ENCODE measurements around the gene SELPLG.

DNA sequence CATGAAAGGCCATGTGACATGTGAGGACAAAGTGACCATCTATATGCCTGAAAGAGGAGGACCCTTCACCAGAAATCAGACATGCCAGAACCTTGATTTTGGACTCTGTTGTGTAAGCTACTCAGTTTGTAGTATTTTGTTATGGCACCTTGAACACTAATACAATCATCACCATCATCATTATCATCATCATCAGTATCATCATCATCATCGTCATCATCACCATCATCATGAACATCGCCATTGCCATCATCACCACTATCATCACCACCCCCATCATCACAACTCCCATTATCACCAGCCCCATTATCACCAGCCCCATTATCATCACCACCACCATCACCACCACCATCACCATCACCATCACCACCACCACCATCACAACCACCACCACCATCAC is 55.4 kb downstream of the SELPLG start:
- TF ChIP-seq POLR2AphosphoS5 (IDR thresholded peaks at IDR 0.05) (no peak), CTCF (IDR thresholded peaks at IDR 0.05) (no peak), POLR2A (IDR thresholded peaks at IDR 0.05) (no peak)

All from stomach (tissue), 4 donors.